Measurements from ENCODE around the gene SMIM24.

SMIM24 gene

DNA sequence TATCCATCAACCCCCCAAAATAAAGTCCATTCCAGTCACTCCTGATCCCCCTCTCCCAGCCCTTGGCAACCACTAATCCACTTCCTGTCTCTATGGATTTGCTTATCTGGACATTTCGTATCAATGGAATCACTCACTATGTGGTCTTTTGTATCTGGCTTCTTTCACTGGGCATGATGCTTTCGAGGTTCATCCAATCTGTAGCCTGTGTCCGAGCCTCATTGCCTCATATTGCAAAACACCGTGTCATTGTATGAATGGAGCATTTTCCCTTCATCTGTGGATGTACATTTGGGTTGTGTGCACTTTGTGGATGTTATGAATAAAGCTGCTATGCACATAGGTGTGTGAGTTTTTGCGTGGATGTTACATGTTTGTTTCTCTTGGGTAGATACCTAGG is 24.4 kb upstream of the SMIM24 start:
- Histone ChIP-seq H3K36me3 (replicated peaks; ENCODE audit: insufficient read depth, low read length) (no peaks in the 10 kb centered on the region), H3K27me3 (replicated peaks; ENCODE audit: insufficient read depth, low read length) (no peaks in the 10 kb centered on the region), H3K79me2 (ENCODE audit: low read length) (peaks cover 43% of the 10 kb centered on the region), H3K9me3 (replicated peaks; ENCODE audit: insufficient read depth, low read length) (no peaks in the 10 kb centered on the region), H3K4me3 (ENCODE audit: low read length) (no peak overlapping the region), H3K9ac (ENCODE audit: low read length) (no peak overlapping the region), H3K9me2 (replicated peaks; ENCODE audit: insufficient read depth, low read length) (no peaks in the 10 kb centered on the region), H3K4me2 (ENCODE audit: low read depth, low read length) (peak overlapping the region; percentile 72; the same call in 1 of the 2 replicates), H2AFZ (ENCODE audit: low read length) (no peak overlapping the region), H3K27ac (ENCODE audit: low read length) (no peak overlapping the region), H3K4me1 (ENCODE audit: low read length) (peaks cover 7% of the 10 kb centered on the region), H3F3A (ENCODE audit: insufficient read depth, low read length) (no peaks in the 10 kb centered on the region), H4K20me1 (ENCODE audit: insufficient read depth, low read length) (no peaks in the 10 kb centered on the region)
- TF ChIP-seq EZH2phosphoT487 (IDR thresholded peaks at IDR 0.05; ENCODE audit: low read length), result no peak
- DNase-seq, result no peak

DNA sequence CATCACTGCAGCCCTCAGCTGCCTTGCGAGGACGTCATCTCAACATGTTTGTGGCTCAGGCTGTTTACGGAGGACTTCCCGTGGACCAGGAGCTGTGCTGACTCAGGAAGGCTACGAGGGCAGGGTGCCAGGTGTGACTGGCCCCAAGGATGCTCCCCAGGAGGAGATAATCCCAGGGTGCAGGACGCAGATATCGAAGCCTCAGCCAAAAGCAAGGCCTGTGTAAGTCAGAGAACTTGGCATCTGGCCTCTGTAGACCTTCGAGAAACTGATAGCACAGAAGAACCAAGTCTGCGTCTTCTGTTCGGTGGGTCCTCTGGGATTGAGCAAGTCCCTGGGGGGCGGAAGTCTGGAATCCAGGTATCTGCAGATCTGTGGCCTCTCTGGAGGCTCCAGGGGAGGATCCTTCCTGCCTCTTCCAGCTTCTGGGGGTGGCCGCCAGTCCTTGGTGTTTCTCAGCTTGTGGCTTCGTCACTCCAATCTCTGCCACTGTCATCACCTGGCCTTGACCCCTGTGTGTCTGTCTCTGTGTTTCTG is 22.8 kb upstream of the SMIM24 start:
- Histone ChIP-seq H4K20me1 (ENCODE audit: insufficient read depth, low read length) (no peaks in the 10 kb centered on the region), H3F3A (ENCODE audit: insufficient read depth, low read length) (no peaks in the 10 kb centered on the region), H2AFZ (ENCODE audit: low read length) (no peak overlapping the region), H3K4me1 (ENCODE audit: low read length) (peaks cover 16% of the 10 kb centered on the region), H3K36me3 (replicated peaks; ENCODE audit: insufficient read depth, low read length) (no peaks in the 10 kb centered on the region), H3K4me2 (ENCODE audit: low read depth, low read length) (no peak overlapping the region), H3K9me3 (replicated peaks; ENCODE audit: insufficient read depth, low read length) (no peaks in the 10 kb centered on the region), H3K4me3 (ENCODE audit: low read length) (no peak overlapping the region), H3K27ac (ENCODE audit: low read length) (no peak overlapping the region), H3K9me2 (replicated peaks; ENCODE audit: insufficient read depth, low read length) (no peaks in the 10 kb centered on the region), H3K79me2 (ENCODE audit: low read length) (peaks cover 43% of the 10 kb centered on the region), H3K27me3 (replicated peaks; ENCODE audit: insufficient read depth, low read length) (no peaks in the 10 kb centered on the region), H3K9ac (ENCODE audit: low read length) (no peak overlapping the region)
- no peak for TF ChIP-seq EZH2 (optimal IDR thresholded peaks at IDR 0.05; ENCODE audit: low read depth, low read length)
- TF ChIP-seq EZH2phosphoT487 (IDR thresholded peaks at IDR 0.05; ENCODE audit: low read length), result no peak
- TF ChIP-seq, protein P1, sequence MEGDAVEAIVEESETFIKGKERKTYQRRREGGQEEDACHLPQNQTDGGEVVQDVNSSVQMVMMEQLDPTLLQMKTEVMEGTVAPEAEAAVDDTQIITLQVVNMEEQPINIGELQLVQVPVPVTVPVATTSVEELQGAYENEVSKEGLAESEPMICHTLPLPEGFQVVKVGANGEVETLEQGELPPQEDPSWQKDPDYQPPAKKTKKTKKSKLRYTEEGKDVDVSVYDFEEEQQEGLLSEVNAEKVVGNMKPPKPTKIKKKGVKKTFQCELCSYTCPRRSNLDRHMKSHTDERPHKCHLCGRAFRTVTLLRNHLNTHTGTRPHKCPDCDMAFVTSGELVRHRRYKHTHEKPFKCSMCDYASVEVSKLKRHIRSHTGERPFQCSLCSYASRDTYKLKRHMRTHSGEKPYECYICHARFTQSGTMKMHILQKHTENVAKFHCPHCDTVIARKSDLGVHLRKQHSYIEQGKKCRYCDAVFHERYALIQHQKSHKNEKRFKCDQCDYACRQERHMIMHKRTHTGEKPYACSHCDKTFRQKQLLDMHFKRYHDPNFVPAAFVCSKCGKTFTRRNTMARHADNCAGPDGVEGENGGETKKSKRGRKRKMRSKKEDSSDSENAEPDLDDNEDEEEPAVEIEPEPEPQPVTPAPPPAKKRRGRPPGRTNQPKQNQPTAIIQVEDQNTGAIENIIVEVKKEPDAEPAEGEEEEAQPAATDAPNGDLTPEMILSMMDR (IDR thresholded peaks at IDR 0.05; ENCODE audit: low read length), result no peak
- no peak for DNase-seq

DNA sequence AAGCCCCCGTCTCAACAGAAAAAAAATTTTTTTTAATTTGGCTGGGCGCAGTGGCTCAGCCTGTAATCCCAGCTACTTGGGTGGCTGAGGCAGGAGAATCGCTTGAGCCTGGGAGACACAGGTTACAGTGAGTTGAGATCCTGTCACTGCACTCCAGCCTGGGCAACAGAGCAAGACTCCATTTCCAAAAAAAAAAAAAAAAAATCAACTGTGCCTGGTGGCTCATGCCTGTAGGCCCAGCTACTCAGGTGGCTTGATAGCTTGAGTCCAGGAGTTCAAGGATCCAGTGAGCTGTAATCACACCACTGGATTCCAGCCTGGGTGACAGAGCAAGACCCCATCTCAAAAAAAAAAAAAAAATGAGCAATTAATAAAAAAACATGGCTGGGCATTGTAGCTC is 21.5 kb upstream of the SMIM24 start:
- no peaks in the 10 kb centered on the region for H4K20me1 ChIP-seq (ENCODE audit: insufficient read depth, low read length)
- H3K27ac ChIP-seq (ENCODE audit: low read length), result no peak overlapping the region
- H3K9ac ChIP-seq (ENCODE audit: low read length), result no peak overlapping the region
- H3K4me3 ChIP-seq (ENCODE audit: low read length), result no peak overlapping the region
- no peaks in the 10 kb centered on the region for H3K36me3 ChIP-seq (replicated peaks; ENCODE audit: insufficient read depth, low read length)
- no peak for DNase-seq
- H3K4me2 ChIP-seq (ENCODE audit: low read depth, low read length), result no peak overlapping the region
- H3K9me2 ChIP-seq (replicated peaks; ENCODE audit: insufficient read depth, low read length), result no peaks in the 10 kb centered on the region
- no peaks in the 10 kb centered on the region for H3K27me3 ChIP-seq (replicated peaks; ENCODE audit: insufficient read depth, low read length)
- H2AFZ ChIP-seq (ENCODE audit: low read length), result no peak overlapping the region
- H3K79me2 ChIP-seq (ENCODE audit: low read length), result peaks cover 43% of the 10 kb centered on the region
- 0 out of 2 replicates have a peak, but pooled peaks cover 10% of the 10 kb centered on the region for H3K4me1 ChIP-seq (ENCODE audit: low read length)
- no peaks in the 10 kb centered on the region for H3F3A ChIP-seq (ENCODE audit: insufficient read depth, low read length)
- TF ChIP-seq EZH2phosphoT487 (IDR thresholded peaks at IDR 0.05; ENCODE audit: low read length), result no peak
- TF ChIP-seq EZH2 (optimal IDR thresholded peaks at IDR 0.05; ENCODE audit: low read depth, low read length), result no peak
- TF ChIP-seq, protein P1 (IDR thresholded peaks at IDR 0.05; ENCODE audit: low read length), result no peak
- H3K9me3 ChIP-seq (replicated peaks; ENCODE audit: insufficient read depth, low read length), result no peaks in the 10 kb centered on the region

DNA sequence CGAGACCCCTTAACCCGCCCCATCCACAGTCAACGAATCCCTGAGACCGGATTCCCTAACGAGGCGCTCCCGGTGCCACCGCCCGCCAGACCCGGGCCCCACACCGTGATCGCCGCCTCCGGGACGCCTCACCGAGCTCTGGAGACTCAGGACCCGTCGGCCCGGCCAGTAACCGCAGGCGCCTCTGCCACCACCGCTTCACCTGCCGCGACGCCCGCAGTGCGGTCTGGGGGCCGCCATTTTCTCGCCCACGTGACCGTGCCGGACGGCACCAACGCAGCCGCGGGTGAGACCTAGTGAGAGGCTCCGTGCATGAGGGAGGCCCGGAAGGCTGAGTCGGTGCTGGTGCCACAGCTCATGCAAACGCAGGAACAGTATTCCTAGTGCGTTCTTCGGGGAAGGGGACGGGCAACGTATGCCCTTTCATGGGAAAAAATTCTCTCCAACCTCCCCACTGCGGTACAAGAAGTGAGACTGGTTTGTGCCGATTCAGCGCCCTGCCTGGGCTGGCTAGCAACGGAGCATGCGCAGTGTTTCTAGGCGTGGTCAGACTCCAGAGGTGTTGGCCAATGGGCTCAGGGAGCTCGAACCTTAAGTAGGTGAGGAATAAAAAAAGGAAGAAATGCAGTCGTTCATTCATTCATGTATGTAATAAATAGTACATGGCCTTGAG is 20.2 kb upstream of the SMIM24 start, which contains the start of gene DOHH:
TSS of gene DOHH (minus strand) at position 246 of the 673 bp plus-strand sequence. CDS start 3,860 bp downstream, outside the sequence.
- DNase-seq, result peak; percentile 100
- H3K27me3 ChIP-seq (replicated peaks; ENCODE audit: insufficient read depth, low read length), result no peaks in the 10 kb centered on the region
- no peaks in the 10 kb centered on the region for H3K36me3 ChIP-seq (replicated peaks; ENCODE audit: insufficient read depth, low read length)
- H3K27ac ChIP-seq (ENCODE audit: low read length), result peak within 1 kb of the TSS; percentile 79
- peak within 1 kb of the TSS; percentile 93 for H3K4me3 ChIP-seq (ENCODE audit: low read length)
- H3K9me3 ChIP-seq (replicated peaks; ENCODE audit: insufficient read depth, low read length), result no peaks in the 10 kb centered on the region
- 0 out of 2 replicates have a peak, but pooled peaks cover 10% of the 10 kb centered on the region for H3K4me1 ChIP-seq (ENCODE audit: low read length)
- peaks cover 42% of the 10 kb centered on the region for H3K79me2 ChIP-seq (ENCODE audit: low read length)
- H3K9ac ChIP-seq (ENCODE audit: low read length), result peak within 1 kb of the TSS; percentile 89
- no peaks in the 10 kb centered on the region for H4K20me1 ChIP-seq (ENCODE audit: insufficient read depth, low read length)
- no peaks in the 10 kb centered on the region for H3K9me2 ChIP-seq (replicated peaks; ENCODE audit: insufficient read depth, low read length)
- peak within 1 kb of the TSS; percentile 95 for H3K4me2 ChIP-seq (ENCODE audit: low read depth, low read length)
- no peak for TF ChIP-seq EZH2phosphoT487 (IDR thresholded peaks at IDR 0.05; ENCODE audit: low read length)
- TF ChIP-seq, protein P1 (IDR thresholded peaks at IDR 0.05; ENCODE audit: low read length), result no peak
- no peak for TF ChIP-seq EZH2 (optimal IDR thresholded peaks at IDR 0.05; ENCODE audit: low read depth, low read length)
- H3F3A ChIP-seq (ENCODE audit: insufficient read depth, low read length), result no peaks in the 10 kb centered on the region
- H2AFZ ChIP-seq (ENCODE audit: low read length), result peak within 1 kb of the TSS; percentile 69
